GM18870 (cell line): ENCODE measurements around the gene FAM131B.
"Not testable (repeated sequence)": the region's sequence is repeated elsewhere in the genome, so short reads cannot be mapped to it uniquely, and the experiment has no call there.

Experiments
- ATAC-seq: cut with Tn5 transposase; IDR thresholded peaks from one replicate; pipeline ENCODE4 v1.9.1; 2021; ENCODE audit warnings: moderate library complexity; ENCODE audit not compliant: unreplicated experiment

The FAM131B gene

GRCh38 chr7:143395187-143396149, 33.0 kb upstream of the FAM131B start:
- ATAC-seq = no peak

GRCh38 chr7:143394777-143395176, 32.3 kb upstream of the FAM131B start:
- ATAC-seq = no peak

GRCh38 chr7:143394068-143394467, 31.6 kb upstream of the FAM131B start:
- ATAC-seq = no peak

GRCh38 chr7:143393267-143394041, 30.9 kb upstream of the FAM131B start:
- ATAC-seq = no peak

- ATAC-seq = no peak
These were observed 30.4 kb upstream of the FAM131B start for GRCh38 chr7:143392875-143393266.

GRCh38 chr7:143392427-143392826, 29.9 kb upstream of the FAM131B start:
- not testable (repeated sequence) for ATAC-seq

- no peak for ATAC-seq
These were observed 29.2 kb upstream of the FAM131B start for GRCh38 chr7:143391462-143392404.

GRCh38 chr7:143390773-143391317, 28.3 kb upstream of the FAM131B start:
- ATAC-seq = no peak

GRCh38 chr7:143390104-143390772, 27.7 kb upstream of the FAM131B start:
- no peak for ATAC-seq

- no peak for ATAC-seq
These were observed 27.0 kb upstream of the FAM131B start for GRCh38 chr7:143389316-143390103.

- ATAC-seq = no peak
These were observed 26.1 kb upstream of the FAM131B start for GRCh38 chr7:143388491-143389101.

- ATAC-seq = no peak
These were observed 25.5 kb upstream of the FAM131B start for GRCh38 chr7:143388051-143388450.

- ATAC-seq = no peak
These were observed 24.9 kb upstream of the FAM131B start for GRCh38 chr7:143387156-143387975.

GRCh38 chr7:143385891-143386781, 23.6 kb upstream of the FAM131B start:
- peak; percentile 35 for ATAC-seq

- ATAC-seq = no peak
These were observed 22.4 kb upstream of the FAM131B start for GRCh38 chr7:143384661-143385631.

- no peak for ATAC-seq
These were observed 21.6 kb upstream of the FAM131B start for GRCh38 chr7:143384148-143384547.
